Vagina (tissue), 2 donors: ENCODE measurements around the gene MRPS35.

Experiments used
- CTCF ChIP-seq, 3 experiments: fragments of 450-650 bp in 2 of 3; fragments of 200-600 bp in 1 of 3; sonication (generic) in 1 of 3; IDR thresholded peaks; one replicate each; pipeline ENCODE4 v1.5.1; 2017 to 2019; ENCODE audit warnings: antibody characterized with exemption in 3 of 3, mild to moderate bottlenecking in 2 of 3, moderate library complexity in 2 of 3
- POLR2A ChIP-seq, 2 donors: fragments of 450-650 bp; IDR thresholded peaks; one replicate each; pipeline ENCODE4 v1.6.1; 2017; ENCODE audit warnings: antibody characterized with exemption in 2 of 2, mild to moderate bottlenecking in 2 of 2, moderate library complexity in 2 of 2
- POLR2AphosphoS5 ChIP-seq, 2 donors: sonication (generic); formaldehyde crosslinking; IDR thresholded peaks; one replicate each; pipeline ENCODE4 v1.9.0; 2017; ENCODE audit warnings: antibody characterized with exemption in 2 of 2, mild to moderate bottlenecking in 2 of 2, low read depth in 1 of 2; ENCODE audit not compliant: insufficient read depth in 1 of 2

- no peak for TF ChIP-seq POLR2AphosphoS5 (IDR thresholded peaks at IDR 0.05; ENCODE audit: insufficient read depth in 1 of 2, low read depth in 1 of 2)
- no peak for TF ChIP-seq CTCF (IDR thresholded peaks at IDR 0.05)
- TF ChIP-seq POLR2A (IDR thresholded peaks at IDR 0.05) = no peak
These were observed 28.1 kb upstream of the MRPS35 start for GRCh38 chr12:27682534-27682933.
